Posterior vena cava (tissue), 2 donors: ENCODE measurements around the gene PLEKHJ1. TPM values are rescaled to one million over a fixed set of nuclear protein-coding genes. Genes with fewer than 3 reads are reported as not detected.

Experiments used
- DNase-seq: peaks from one replicate; pipeline ENCODE4 v3.0.0-alpha.2; 2020; ENCODE audit warnings: low spot score
- intact Hi-C, 2 donors: fragments of 100-400 bp; cut with DNase I; formaldehyde crosslinking; loops; one replicate each; pipeline versions ENCODE4 v1.14.1 to v1.14.2; 2022 to 2023
- microRNA-seq, 2 donors: library from miRNA; unstranded; fragments of <30 nt; microRNA quantifications; one replicate each; pipeline ENCODE4 v1.2.0, GENCODE V29; 2020 to 2021; ENCODE audit warnings: borderline microRNAs expressed in 2 of 2
- total RNA-seq, 2 donors: library from RNA; stranded (reverse); fragmentation: NEBNext Ultra II Directional; extraction: Animal tissue kit (Norgen Biotek cat#: 25700); gene quantifications; one replicate each; pipeline ENCODE4 v1.2.1, GENCODE V29; 2021
- donor health status: DM: yes; HTN: yes; CAD: no.
- donor health status: DM: yes; HTN: yes; CAD: no.

The PLEKHJ1 gene
- total RNA-seq, 2 donors from 2014 or later, result 24.3 to 27.6 TPM

- no peak for DNase-seq
- intact Hi-C loops, result no loop called here
Measured at GRCh38 chr19:2193807-2194206, 42.3 kb downstream of the PLEKHJ1 start.

- intact Hi-C loops, result no loop called here
Measured at GRCh38 chr19:2192862-2193261, 43.3 kb downstream of the PLEKHJ1 start.

GRCh38 chr19:2191456-2192310, 44.4 kb downstream of the PLEKHJ1 start:
- no peak for DNase-seq
- intact Hi-C loops, result no loop called here

More at GRCh38 chr19:2192862-2193261, 43.3 kb downstream of the PLEKHJ1 start:
- DNase-seq, result no peak

- DNase-seq, result no peak
- intact Hi-C loops, result no loop called here
Measured at GRCh38 chr19:2190848-2191455, 45.2 kb downstream of the PLEKHJ1 start.

GRCh38 chr19:2189880-2190279, 46.2 kb downstream of the PLEKHJ1 start:
- intact Hi-C loops, result no loop called here
- DNase-seq, result no peak

- intact Hi-C loops, result no loop called here
- DNase-seq, result no peak
Measured at GRCh38 chr19:2188708-2189385, 47.3 kb downstream of the PLEKHJ1 start.

- DNase-seq, result no peak
- intact Hi-C loops, result no loop called here
Measured at GRCh38 chr19:2187159-2187558, 49.0 kb downstream of the PLEKHJ1 start.

- intact Hi-C loops, result no loop called here
- peak; percentile 97 for DNase-seq
Measured at GRCh38 chr19:2186071-2186846, 49.9 kb downstream of the PLEKHJ1 start.

GRCh38 chr19:2185734-2186070, 50.4 kb downstream of the PLEKHJ1 start:
- intact Hi-C loops, result loop anchor here in 1 of 2 donors (2.0 kb wide), 1 partner anchor 15 kb away; no protein-coding TSS in a partner anchor
- no peak for DNase-seq

GRCh38 chr19:2184422-2184975, 51.6 kb downstream of the PLEKHJ1 start:
- DNase-seq, result no peak
- intact Hi-C loops, result loop anchor here in 1 of 2 donors (2.0 kb wide), 1 partner anchor 14 kb away; no protein-coding TSS in a partner anchor

Small RNAs within 50 kb of the gene (microRNA-seq; reads per million reads assigned to microRNA genes)
- gene MIR1227, result 1.6 reads per million in 2 donors
- gene MIR4321, result 0 reads per million in 2 donors

Other genes with a start within 250 kb of the PLEKHJ1 start
- 10 to 100 TPM; 44.6 to 52.1 TPM for gene BTBD2, start 220.6 kb downstream of the PLEKHJ1 start, total RNA-seq
- gene MKNK2, start 185.1 kb downstream of the PLEKHJ1 start, total RNA-seq, result 100 to 1,000 TPM in 1 of 2 donors, 10 to 100 TPM in 1; 99.6 to 126 TPM
- 10 to 100 TPM; 55.8 to 57.1 TPM for gene MOB3A, start 140.0 kb downstream of the PLEKHJ1 start, total RNA-seq
- 1 to 10 TPM in 1 of 2 donors, under 1 TPM in 1; 0.90 to 2.4 TPM for gene IZUMO4, start 139.4 kb downstream of the PLEKHJ1 start, total RNA-seq
- gene AP3D1, start 84.8 kb downstream of the PLEKHJ1 start, total RNA-seq, result 10 to 100 TPM; 73.9 to 93.3 TPM
- gene DOT1L, start 72.4 kb downstream of the PLEKHJ1 start, total RNA-seq, result 10 to 100 TPM; 14.7 to 23.3 TPM
- 10 to 100 TPM; 35.0 to 36.6 TPM for gene SF3A2, start 495 bp upstream of the PLEKHJ1 start, total RNA-seq
- gene AMH, start 13.0 kb upstream of the PLEKHJ1 start, total RNA-seq, result 1 to 10 TPM in 1 of 2 donors, under 1 TPM in 1; 0.46 to 1.1 TPM
- gene JSRP1, start 20.1 kb upstream of the PLEKHJ1 start, total RNA-seq, result not detected
- gene PEAK3, start 45.8 kb upstream of the PLEKHJ1 start, total RNA-seq, result 1 to 10 TPM in 1 of 2 donors, under 1 TPM in 1; 0.90 to 2.0 TPM
- gene LINGO3, start 71.8 kb upstream of the PLEKHJ1 start, total RNA-seq, result under 1 TPM in 1 of 2 donors, not detected in 1; 0.10 TPM
- gene LSM7, start 92.3 kb upstream of the PLEKHJ1 start, total RNA-seq, result 10 to 100 TPM; 46.2 to 50.5 TPM
- 10 to 100 TPM; 20.7 to 36.9 TPM for gene SPPL2B, start 92.4 kb upstream of the PLEKHJ1 start, total RNA-seq
- gene TMPRSS9, start 123.9 kb upstream of the PLEKHJ1 start, total RNA-seq, result not detected
- 10 to 100 TPM; 32.8 to 37.2 TPM for gene TIMM13, start 191.3 kb upstream of the PLEKHJ1 start, total RNA-seq
- 10 to 100 TPM; 14.4 to 17.9 TPM for gene LMNB2, start 220.6 kb upstream of the PLEKHJ1 start, total RNA-seq
- gene GADD45B, start 239.8 kb upstream of the PLEKHJ1 start, total RNA-seq, result 100 to 1,000 TPM; 120 to 160 TPM